Cardiac muscle cell (in vitro differentiated cells and primary cell): ENCODE measurements around the gene ANKAR. TPM values are rescaled to one million over a fixed set of nuclear protein-coding genes. Genes with fewer than 3 reads are reported as not detected.
"Not testable (repeated sequence)": the region's sequence is repeated elsewhere in the genome, so short reads cannot be mapped to it uniquely, and the experiment has no call there.

Source experiments
- DNase-seq, 2 donors: peaks; one replicate each; pipeline versions ENCODE4 v3.0.0 to v3.0.0-alpha.2; 2010 to 2017; ENCODE audit warnings: low read depth in 1 of 2, low spot score in 1 of 2
- H3K27ac ChIP-seq: fragments of 200-600 bp; sonication (generic); 2 replicates; pipeline ENCODE4 v1.5.1; 2016
- H3K27me3 ChIP-seq: fragments of 200-600 bp; sonication (generic); 2 replicates; pipeline ENCODE4 v1.6.0; 2016; ENCODE audit warnings: control low read depth
- H3K36me3 ChIP-seq: fragments of 200-600 bp; sonication (generic); 2 replicates; pipeline ENCODE4 v1.5.1; 2016; ENCODE audit warnings: control low read depth
- H3K4me1 ChIP-seq: fragments of 200-600 bp; sonication (generic); 2 replicates; pipeline ENCODE4 v1.8.1; 2017; ENCODE audit warnings: low read depth, mild to moderate bottlenecking, mixed run types
- H3K4me3 ChIP-seq: fragments of 200-600 bp; sonication (generic); 2 replicates; pipeline ENCODE4 v1.5.1; 2016; ENCODE audit warnings: mild to moderate bottlenecking
- H3K9me3 ChIP-seq: fragments of 200-600 bp; sonication (generic); 2 replicates; pipeline ENCODE4 v1.5.1; 2017; ENCODE audit warnings: low read depth, mild to moderate bottlenecking, control low read depth
- polyA plus RNA-seq: library from polyadenylated mRNA; unstranded; fragments of >200 nt; fragmentation: Nextera tagmentation; extraction: Ambion mirVana; gene quantifications from 2 replicates; pipeline ENCODE4 v1.2.1, GENCODE V29; 2016
- total RNA-seq: library from RNA; depleted of rRNA; stranded (reverse); fragments of >200 nt; gene quantifications from 2 replicates; pipeline ENCODE4 v1.2.3, GENCODE V29; 2016
- TF ChIP-seq, protein P1 (sequence below): IDR thresholded peaks from 2 replicates; pipeline ENCODE4 v1.5.1; 2012; ENCODE audit warnings: low read depth, mild to moderate bottlenecking, low read length

ANKAR gene
- total and polyA plus RNA-seq, 2 experiments from 2014 or later: 1.4 to 5.4 TPM

DNA sequence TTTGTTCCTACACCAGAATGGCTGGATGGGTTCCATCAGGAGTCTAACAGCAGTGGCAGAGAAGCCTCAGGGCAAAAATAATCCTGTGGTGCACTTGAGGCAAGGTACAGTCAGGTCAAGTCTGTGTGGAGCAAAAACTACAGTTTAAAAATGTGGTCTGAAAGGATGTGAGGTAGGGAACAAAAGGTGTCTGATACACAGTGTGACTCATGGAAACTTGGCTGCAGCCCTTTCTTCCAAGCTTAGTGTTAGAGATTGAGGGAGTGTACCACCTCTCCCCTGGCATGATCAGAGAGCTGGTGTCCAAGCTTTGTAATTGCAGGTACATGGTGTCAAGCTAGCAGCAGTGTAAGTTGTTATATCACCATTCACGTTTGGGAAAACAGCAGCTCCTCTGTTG, 8.9 kb downstream of the ANKAR start:
- no peaks in the 10 kb centered on the region for H3K4me1 ChIP-seq
- H3K27ac ChIP-seq: no peak overlapping the region
- no peaks in the 10 kb centered on the region for H3K36me3 ChIP-seq
- TF ChIP-seq, protein P1, sequence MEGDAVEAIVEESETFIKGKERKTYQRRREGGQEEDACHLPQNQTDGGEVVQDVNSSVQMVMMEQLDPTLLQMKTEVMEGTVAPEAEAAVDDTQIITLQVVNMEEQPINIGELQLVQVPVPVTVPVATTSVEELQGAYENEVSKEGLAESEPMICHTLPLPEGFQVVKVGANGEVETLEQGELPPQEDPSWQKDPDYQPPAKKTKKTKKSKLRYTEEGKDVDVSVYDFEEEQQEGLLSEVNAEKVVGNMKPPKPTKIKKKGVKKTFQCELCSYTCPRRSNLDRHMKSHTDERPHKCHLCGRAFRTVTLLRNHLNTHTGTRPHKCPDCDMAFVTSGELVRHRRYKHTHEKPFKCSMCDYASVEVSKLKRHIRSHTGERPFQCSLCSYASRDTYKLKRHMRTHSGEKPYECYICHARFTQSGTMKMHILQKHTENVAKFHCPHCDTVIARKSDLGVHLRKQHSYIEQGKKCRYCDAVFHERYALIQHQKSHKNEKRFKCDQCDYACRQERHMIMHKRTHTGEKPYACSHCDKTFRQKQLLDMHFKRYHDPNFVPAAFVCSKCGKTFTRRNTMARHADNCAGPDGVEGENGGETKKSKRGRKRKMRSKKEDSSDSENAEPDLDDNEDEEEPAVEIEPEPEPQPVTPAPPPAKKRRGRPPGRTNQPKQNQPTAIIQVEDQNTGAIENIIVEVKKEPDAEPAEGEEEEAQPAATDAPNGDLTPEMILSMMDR: no peak
- H3K27me3 ChIP-seq: no peaks in the 10 kb centered on the region
- DNase-seq: no peak
- no peaks in the 10 kb centered on the region for H3K9me3 ChIP-seq
- H3K4me3 ChIP-seq: no peak overlapping the region

DNA sequence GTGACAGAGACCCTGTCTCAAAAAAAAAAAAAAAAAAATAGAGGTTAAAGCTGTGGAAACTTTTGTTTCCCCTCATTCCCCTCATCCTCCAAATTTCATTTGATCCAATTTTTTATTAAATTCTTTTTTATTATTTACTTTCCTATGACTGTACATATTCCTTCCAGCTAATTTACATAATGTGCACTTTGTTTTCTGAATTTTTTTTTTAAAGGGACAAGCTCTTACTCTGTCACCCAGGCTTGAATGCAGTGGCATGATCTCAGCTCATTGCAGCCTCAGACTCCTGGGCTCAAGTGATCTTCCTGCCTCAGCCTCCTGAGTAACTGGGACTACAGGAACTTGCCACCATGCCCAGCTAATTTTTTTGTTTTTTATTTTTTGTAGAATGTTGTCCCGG, 10.3 kb downstream of the ANKAR start:
- H3K27ac ChIP-seq: no peak overlapping the region
- H3K4me1 ChIP-seq: no peaks in the 10 kb centered on the region
- no peaks in the 10 kb centered on the region for H3K36me3 ChIP-seq
- no peak overlapping the region for H3K4me3 ChIP-seq
- H3K27me3 ChIP-seq: no peaks in the 10 kb centered on the region
- no peaks in the 10 kb centered on the region for H3K9me3 ChIP-seq
- no peak for DNase-seq
- TF ChIP-seq, protein P1: no peak

DNA sequence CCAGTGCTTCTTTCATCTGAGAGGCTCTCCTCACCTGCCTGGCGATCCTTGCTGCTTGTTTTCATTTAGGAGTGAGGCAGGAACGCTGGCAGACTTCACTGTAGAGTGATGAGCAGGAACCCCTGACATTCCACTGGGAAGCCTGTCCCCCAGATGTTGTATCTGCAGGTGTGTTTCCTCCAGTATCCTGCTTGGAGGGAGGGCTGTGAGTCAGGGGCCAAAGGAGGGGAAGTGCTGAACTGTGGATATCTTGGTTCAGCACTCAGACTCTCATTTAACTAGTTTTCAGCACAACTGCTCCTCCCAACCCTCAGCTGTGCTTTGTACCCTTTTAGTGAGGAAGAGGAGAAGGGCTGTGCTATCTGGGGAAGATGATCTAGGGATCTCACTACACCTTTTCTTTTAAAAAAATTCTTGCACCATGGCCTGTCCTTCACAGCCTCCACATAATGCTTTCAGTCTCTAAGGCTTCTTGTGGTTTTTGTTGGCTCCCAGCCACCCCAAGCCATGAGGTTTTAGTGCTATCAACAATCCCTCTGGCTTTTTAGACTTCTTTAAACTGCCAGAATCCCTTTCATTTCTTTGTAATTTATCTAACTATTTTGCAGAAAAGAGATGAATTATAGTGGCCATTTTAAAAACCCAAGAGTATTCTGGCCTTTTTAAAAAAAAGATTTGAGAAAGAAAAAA, 11.2 kb downstream of the ANKAR start:
- Histone ChIP-seq H3K36me3 (no peaks in the 10 kb centered on the region), H3K27me3 (no peaks in the 10 kb centered on the region), H3K9me3 (no peaks in the 10 kb centered on the region), H3K27ac (no peak overlapping the region), H3K4me1 (no peaks in the 10 kb centered on the region), H3K4me3 (no peak overlapping the region)
- peak in 1 of 2 donors; percentile 79 for DNase-seq
- TF ChIP-seq, protein P1: no peak

DNA sequence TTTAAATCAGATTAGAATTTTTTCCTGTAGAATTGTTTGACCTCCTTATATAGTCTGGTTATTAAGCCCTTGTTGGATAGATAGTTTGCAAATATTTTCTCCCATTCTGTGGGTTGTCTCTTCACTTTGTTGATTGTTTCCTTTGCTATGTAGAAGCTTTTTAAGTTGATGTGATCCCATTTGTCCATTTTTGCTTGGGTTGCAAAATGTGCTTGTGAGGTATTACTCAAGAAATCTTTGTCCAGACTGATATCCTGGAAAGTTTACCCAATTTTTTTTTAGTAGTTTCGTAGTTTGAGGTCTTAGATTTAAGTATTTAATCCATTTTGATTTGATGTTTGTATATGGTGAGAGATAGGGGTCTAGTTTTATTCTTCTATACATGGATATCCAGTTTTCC, 13.3 kb downstream of the ANKAR start:
- H3K27ac ChIP-seq, DNase-seq, H3K36me3 ChIP-seq, H3K27me3 ChIP-seq, H3K4me3 ChIP-seq, H3K4me1 ChIP-seq, H3K9me3 ChIP-seq: not testable (repeated sequence)

DNA sequence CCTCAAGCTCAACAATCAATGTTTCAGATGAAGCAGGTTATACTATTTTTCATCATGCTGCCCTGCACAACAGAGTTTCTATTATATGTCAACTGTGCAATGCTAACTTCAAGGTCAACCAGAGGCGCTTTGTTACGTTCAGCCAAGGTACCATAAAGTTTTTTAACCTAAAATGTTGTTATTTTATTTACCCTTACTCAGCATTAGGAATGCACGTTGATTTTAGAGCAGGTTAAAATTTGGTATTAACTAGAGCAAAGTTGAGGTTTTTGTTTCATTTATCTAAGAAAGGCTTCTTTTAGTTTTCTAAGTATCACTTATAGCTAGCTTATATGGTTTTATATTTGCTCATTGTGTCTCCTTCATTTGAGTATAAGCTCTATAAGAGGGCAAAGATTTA, 21.8 kb downstream of the ANKAR start:
- H3K4me1 ChIP-seq: no peaks in the 10 kb centered on the region
- TF ChIP-seq, protein P1: no peak
- H3K36me3 ChIP-seq: no peaks in the 10 kb centered on the region
- no peak for DNase-seq
- H3K9me3 ChIP-seq: no peaks in the 10 kb centered on the region
- no peak overlapping the region for H3K4me3 ChIP-seq
- H3K27ac ChIP-seq: no peak overlapping the region
- no peaks in the 10 kb centered on the region for H3K27me3 ChIP-seq

DNA sequence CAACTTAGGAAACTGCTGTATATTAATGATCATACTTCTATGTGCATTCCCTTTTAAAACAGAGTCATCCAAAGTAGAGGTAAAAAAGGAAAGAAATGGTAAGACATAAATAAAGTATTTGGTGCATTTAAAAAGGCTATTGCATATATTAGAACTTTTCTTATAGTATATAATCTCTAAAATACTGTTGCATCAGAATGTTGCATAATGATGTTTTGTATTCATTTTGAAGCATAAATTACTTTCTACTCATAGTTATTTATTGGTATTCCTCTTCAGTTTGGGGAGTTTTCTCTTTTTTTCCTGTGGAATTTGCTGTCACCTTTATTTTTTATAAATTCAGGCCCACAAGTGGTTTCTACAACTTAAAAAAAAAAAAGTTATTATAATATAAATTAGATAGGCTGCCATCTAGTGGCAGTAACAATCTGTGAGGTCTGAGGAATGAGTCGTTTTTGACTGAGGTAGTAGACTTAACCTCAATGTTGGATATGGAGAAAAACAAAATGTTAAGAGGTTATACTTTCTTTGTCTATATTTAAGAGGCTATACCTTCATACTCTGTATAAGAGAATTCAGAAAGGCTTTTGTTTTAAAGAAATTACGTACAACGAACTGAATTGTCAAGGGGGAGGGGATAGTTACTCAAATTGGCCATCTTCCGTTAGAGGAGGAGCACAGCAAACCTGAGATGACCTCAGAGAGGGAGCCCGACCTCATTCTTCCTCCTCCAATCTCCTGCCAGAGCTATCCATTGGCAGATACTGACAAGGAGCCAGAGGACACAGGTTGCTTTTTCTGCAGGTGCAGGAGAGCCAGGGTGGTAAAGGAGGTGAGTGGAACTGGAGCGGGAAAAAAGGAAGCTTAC, 23.8 kb downstream of the ANKAR start:
- H3K36me3 ChIP-seq: no peaks in the 10 kb centered on the region
- DNase-seq: peak; percentile 49 to 65
- no peaks in the 10 kb centered on the region for H3K9me3 ChIP-seq
- no peaks in the 10 kb centered on the region for H3K27me3 ChIP-seq
- H3K27ac ChIP-seq: no peak overlapping the region
- TF ChIP-seq, protein P1: peak; percentile 54
- no peak overlapping the region for H3K4me3 ChIP-seq
- H3K4me1 ChIP-seq: no peaks in the 10 kb centered on the region
